ENCODE results near the gene ADAMTS2.

Gene ADAMTS2

DNA sequence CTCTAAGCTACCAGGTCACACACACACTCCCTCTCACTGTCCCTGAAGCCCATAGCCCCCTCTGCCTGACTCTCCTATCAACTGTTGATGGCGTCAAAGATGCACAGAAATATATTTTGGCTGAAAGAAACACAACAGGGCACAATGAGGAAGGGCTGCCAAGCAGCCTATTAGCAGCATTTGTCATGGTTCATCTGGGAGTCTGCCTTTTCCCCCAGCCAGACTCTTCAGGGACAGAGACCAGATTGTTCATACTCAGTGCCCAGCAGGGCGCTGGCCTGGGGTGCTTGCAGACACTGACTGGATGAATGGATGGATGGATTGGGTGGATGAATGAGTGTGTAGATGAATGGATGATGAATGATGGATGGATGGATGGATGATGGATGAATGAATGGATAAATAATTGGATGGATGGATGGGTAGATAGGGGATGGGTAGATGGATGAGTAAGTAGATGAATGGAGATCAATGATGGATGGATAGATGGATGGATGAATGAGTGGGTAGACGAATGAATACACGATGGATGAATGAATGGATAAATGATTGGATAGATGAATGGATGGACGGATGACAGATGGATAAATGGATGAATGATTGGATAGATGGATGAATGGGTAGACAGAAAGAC lies 90.5 kb downstream of the ADAMTS2 start:
- no peak for DNase-seq (ENCODE audit: low read depth)
- no peak overlapping the region for H3K4me3 ChIP-seq (ENCODE audit: low read depth, low read length)
- TF ChIP-seq, protein P1, sequence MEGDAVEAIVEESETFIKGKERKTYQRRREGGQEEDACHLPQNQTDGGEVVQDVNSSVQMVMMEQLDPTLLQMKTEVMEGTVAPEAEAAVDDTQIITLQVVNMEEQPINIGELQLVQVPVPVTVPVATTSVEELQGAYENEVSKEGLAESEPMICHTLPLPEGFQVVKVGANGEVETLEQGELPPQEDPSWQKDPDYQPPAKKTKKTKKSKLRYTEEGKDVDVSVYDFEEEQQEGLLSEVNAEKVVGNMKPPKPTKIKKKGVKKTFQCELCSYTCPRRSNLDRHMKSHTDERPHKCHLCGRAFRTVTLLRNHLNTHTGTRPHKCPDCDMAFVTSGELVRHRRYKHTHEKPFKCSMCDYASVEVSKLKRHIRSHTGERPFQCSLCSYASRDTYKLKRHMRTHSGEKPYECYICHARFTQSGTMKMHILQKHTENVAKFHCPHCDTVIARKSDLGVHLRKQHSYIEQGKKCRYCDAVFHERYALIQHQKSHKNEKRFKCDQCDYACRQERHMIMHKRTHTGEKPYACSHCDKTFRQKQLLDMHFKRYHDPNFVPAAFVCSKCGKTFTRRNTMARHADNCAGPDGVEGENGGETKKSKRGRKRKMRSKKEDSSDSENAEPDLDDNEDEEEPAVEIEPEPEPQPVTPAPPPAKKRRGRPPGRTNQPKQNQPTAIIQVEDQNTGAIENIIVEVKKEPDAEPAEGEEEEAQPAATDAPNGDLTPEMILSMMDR (conservative IDR thresholded peaks at IDR 0.05; ENCODE audit: low read depth, low read length): no peak

DNA sequence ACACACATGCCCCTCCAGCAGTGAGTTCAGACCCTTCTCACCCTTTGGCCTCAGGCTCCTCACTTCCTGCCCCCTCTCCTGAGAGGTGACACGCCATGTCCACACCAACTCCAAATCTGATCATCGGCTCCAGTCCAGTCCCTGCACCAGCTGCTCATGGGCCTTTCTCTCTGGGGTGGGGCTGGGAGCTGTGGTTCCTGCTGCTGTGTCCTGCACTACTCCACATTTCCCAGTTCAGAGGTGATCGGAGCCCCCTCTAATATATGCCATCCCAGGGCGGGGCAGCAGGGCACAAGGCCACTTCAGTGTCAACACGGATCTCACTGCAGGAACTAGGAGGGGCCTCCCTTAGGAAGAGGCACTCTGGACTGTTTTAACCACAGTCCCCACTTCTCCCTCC lies 91.5 kb downstream of the ADAMTS2 start:
- no peak for DNase-seq (ENCODE audit: low read depth)
- no peak overlapping the region for H3K4me3 ChIP-seq (ENCODE audit: low read depth, low read length)
- TF ChIP-seq, protein P1 (conservative IDR thresholded peaks at IDR 0.05; ENCODE audit: low read depth, low read length): no peak

DNA sequence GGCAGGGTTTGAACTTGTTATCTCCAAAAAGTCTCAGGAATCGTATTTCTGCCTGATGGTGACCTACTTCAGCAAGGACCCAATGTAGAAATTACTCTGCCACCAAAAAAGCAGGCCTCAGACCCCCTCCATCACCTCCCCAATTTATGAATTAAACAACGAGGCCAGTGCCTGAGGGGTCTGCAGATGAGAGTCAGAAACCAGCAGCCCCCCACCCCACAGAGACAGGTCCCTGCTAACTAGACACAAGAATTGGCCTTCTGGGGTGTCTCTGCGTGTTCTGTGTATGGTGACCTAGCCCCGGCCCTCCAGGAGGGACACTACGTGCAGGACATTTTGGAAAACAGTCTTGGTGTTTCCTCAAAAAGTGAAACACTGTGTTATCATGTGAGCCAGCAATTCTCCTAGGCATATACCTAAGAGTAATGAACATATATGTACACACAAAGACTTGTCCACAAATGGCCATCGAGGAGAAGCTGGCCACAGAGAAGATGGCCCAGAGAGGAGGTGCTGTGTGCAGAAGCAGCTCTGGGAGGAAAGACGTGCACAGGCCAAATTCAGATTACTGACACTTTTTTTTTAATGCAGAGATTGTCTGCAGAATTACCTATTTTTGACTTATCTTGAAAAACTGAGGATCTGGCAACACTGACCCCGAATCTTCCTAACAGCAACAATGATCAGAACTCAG lies 93.8 kb downstream of the ADAMTS2 start:
- no peak for DNase-seq (ENCODE audit: low read depth)
- TF ChIP-seq, protein P1 (conservative IDR thresholded peaks at IDR 0.05; ENCODE audit: low read depth, low read length): no peak
- H3K4me3 ChIP-seq (ENCODE audit: low read depth, low read length): no peak overlapping the region

DNA sequence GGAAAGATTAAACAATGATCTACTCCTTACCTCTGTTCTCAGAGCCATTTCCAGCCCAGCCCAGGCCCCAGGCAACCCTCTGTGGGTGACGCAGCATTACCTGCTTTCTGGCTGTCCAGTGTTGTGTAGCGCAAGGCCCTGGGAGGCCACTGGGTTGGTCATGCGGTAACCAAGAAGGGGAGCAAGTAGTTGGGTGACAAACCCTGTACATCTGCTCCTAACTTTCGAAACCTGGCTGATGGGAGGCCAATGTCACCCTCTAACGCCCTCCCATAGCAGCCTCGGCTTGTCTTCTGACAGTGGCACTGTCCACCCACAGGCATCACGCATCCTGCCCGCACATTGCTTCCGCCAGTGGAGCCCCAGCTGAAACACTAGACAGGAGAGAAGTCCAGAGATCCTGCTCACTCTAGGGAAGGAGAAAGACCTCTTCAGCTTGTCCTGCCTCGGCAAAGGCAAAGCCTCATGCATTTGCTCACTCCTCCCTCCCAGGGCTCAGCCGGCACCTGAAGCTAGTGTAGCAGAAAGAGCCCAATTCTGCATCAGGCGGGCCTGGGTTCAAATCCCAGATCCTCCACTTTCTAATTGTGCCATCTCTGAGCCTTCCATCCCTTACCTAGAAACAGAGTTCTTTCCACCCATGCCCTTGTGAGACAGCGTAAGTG lies 94.6 kb downstream of the ADAMTS2 start:
- H3K4me3 ChIP-seq (ENCODE audit: low read depth, low read length): no peak overlapping the region
- no peak for DNase-seq (ENCODE audit: low read depth)
- TF ChIP-seq, protein P1 (conservative IDR thresholded peaks at IDR 0.05; ENCODE audit: low read depth, low read length): no peak

DNA sequence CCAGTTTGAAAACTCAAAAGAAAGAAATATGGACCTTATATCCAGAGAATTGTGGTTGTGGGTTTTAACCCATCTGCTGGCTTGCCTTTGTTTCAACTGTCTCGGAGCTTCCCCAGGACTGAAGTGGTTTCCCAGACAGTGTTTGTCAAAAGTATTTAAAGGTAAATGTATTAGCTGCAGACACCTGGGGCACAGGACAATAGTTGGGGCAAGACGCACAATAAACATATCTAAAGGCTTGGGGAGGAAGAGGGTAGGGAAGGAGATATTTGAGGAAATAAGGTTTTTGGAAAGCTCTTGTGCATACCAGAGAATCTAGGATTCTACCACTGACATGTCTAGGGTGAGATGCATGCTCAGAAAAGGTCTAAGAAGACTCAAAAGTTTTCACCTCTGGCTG lies 99.0 kb downstream of the ADAMTS2 start:
- no peak for DNase-seq (ENCODE audit: low read depth)
- no peak overlapping the region for H3K4me3 ChIP-seq (ENCODE audit: low read depth, low read length)
- TF ChIP-seq, protein P1 (conservative IDR thresholded peaks at IDR 0.05; ENCODE audit: low read depth, low read length): no peak

DNA sequence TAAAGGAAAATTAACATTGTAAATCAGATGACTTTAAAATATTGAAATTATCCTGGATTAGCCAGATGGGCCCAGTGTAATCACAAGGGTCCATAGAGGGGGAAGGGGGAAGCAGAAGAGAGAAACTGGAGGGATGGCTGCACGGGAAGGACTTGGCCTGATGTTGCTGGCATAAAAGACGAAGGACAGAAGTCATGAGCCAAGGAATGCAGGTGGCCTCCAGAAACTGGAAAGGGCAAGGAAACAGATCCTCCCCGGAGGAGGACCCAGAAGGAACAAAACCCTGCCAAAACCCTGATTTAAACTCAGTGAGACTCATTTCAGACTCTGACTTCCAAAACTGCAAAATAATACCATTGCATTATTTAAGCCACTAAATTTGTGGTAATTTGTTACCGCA lies 100.2 kb downstream of the ADAMTS2 start:
- TF ChIP-seq, protein P1 (conservative IDR thresholded peaks at IDR 0.05; ENCODE audit: low read depth, low read length): no peak
- no peak for DNase-seq (ENCODE audit: low read depth)
- H3K4me3 ChIP-seq (ENCODE audit: low read depth, low read length): no peak overlapping the region

Measured in choroid plexus epithelial cell (primary cell).